ENCODE results near the gene LRRN2.

LRRN2 gene

GRCh38 chr1:204616641-204617040 lies 68.9 kb downstream of the LRRN2 start:
- Histone ChIP-seq H3K9me2 (ENCODE audit: low read depth, low read length) (no peaks in the 10 kb centered on the region), H3K27me3 (ENCODE audit: insufficient read depth, low read length) (peaks cover 8% of the 10 kb centered on the region; the same call in 1 of the 2 replicates), H3K4me3 (ENCODE audit: low read depth, low read length, poor library complexity, severe bottlenecking) (no peak overlapping the region), H4K20me1 (ENCODE audit: insufficient read depth, low read length) (no peaks in the 10 kb centered on the region), H3K4me2 (ENCODE audit: low read length) (no peak overlapping the region), H2AFZ (ENCODE audit: low read length) (no peak overlapping the region), H3K9me3 (ENCODE audit: low read length) (no peaks in the 10 kb centered on the region), H3K9ac (ENCODE audit: low read length) (no peak overlapping the region), H3K79me2 (ENCODE audit: insufficient read depth, low read length) (no peaks in the 10 kb centered on the region), H3F3A (ENCODE audit: insufficient read depth, low read length) (no peaks in the 10 kb centered on the region), H3K27ac (ENCODE audit: low read depth, low read length, poor library complexity, severe bottlenecking) (no peak overlapping the region), H3K36me3 (ENCODE audit: insufficient read depth, low read length) (no peaks in the 10 kb centered on the region), H3K4me1 (ENCODE audit: insufficient read depth, low read length, severe bottlenecking) (no peaks in the 10 kb centered on the region)
- TF ChIP-seq, protein P1, sequence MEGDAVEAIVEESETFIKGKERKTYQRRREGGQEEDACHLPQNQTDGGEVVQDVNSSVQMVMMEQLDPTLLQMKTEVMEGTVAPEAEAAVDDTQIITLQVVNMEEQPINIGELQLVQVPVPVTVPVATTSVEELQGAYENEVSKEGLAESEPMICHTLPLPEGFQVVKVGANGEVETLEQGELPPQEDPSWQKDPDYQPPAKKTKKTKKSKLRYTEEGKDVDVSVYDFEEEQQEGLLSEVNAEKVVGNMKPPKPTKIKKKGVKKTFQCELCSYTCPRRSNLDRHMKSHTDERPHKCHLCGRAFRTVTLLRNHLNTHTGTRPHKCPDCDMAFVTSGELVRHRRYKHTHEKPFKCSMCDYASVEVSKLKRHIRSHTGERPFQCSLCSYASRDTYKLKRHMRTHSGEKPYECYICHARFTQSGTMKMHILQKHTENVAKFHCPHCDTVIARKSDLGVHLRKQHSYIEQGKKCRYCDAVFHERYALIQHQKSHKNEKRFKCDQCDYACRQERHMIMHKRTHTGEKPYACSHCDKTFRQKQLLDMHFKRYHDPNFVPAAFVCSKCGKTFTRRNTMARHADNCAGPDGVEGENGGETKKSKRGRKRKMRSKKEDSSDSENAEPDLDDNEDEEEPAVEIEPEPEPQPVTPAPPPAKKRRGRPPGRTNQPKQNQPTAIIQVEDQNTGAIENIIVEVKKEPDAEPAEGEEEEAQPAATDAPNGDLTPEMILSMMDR (IDR thresholded peaks at IDR 0.05; ENCODE audit: low read length) = no peak
- no peak for TF ChIP-seq EZH2 (IDR thresholded peaks at IDR 0.05; ENCODE audit: borderline replicate concordance, low read length)

- Histone ChIP-seq H2AFZ (ENCODE audit: low read length) (no peak overlapping the region), H4K20me1 (ENCODE audit: insufficient read depth, low read length) (no peaks in the 10 kb centered on the region), H3K4me2 (ENCODE audit: low read length) (no peak overlapping the region), H3K79me2 (ENCODE audit: insufficient read depth, low read length) (no peaks in the 10 kb centered on the region), H3K9ac (ENCODE audit: low read length) (no peak overlapping the region), H3K9me3 (ENCODE audit: low read length) (no peaks in the 10 kb centered on the region), H3K4me1 (ENCODE audit: insufficient read depth, low read length, severe bottlenecking) (no peaks in the 10 kb centered on the region), H3K36me3 (ENCODE audit: insufficient read depth, low read length) (no peaks in the 10 kb centered on the region), H3K27me3 (ENCODE audit: insufficient read depth, low read length) (peaks cover 8% of the 10 kb centered on the region; the same call in 1 of the 2 replicates), H3F3A (ENCODE audit: insufficient read depth, low read length) (no peaks in the 10 kb centered on the region), H3K9me2 (ENCODE audit: low read depth, low read length) (no peaks in the 10 kb centered on the region), H3K4me3 (ENCODE audit: low read depth, low read length, poor library complexity, severe bottlenecking) (no peak overlapping the region), H3K27ac (ENCODE audit: low read depth, low read length, poor library complexity, severe bottlenecking) (no peak overlapping the region)
- TF ChIP-seq EZH2 (IDR thresholded peaks at IDR 0.05; ENCODE audit: borderline replicate concordance, low read length) = no peak
- TF ChIP-seq, protein P1 (IDR thresholded peaks at IDR 0.05; ENCODE audit: low read length) = no peak
Observed at GRCh38 chr1:204615881-204616280, 69.7 kb downstream of the LRRN2 start.

- no peak overlapping the region for H3K4me3 ChIP-seq (ENCODE audit: low read depth, low read length, poor library complexity, severe bottlenecking)
- no peak for TF ChIP-seq EZH2 (IDR thresholded peaks at IDR 0.05; ENCODE audit: borderline replicate concordance, low read length)
- TF ChIP-seq, protein P1 (IDR thresholded peaks at IDR 0.05; ENCODE audit: low read length) = no peak
- peaks cover 8% of the 10 kb centered on the region; the same call in 1 of the 2 replicates for H3K27me3 ChIP-seq (ENCODE audit: insufficient read depth, low read length)
- no peak overlapping the region for H2AFZ ChIP-seq (ENCODE audit: low read length)
- H3K4me1 ChIP-seq (ENCODE audit: insufficient read depth, low read length, severe bottlenecking) = no peaks in the 10 kb centered on the region
- no peaks in the 10 kb centered on the region for H3K36me3 ChIP-seq (ENCODE audit: insufficient read depth, low read length)
- H3F3A ChIP-seq (ENCODE audit: insufficient read depth, low read length) = no peaks in the 10 kb centered on the region
- H3K27ac ChIP-seq (ENCODE audit: low read depth, low read length, poor library complexity, severe bottlenecking) = no peak overlapping the region
- H3K9me3 ChIP-seq (ENCODE audit: low read length) = no peaks in the 10 kb centered on the region
- no peak overlapping the region for H3K9ac ChIP-seq (ENCODE audit: low read length)
- H3K79me2 ChIP-seq (ENCODE audit: insufficient read depth, low read length) = no peaks in the 10 kb centered on the region
- no peak overlapping the region for H3K4me2 ChIP-seq (ENCODE audit: low read length)
- no peaks in the 10 kb centered on the region for H4K20me1 ChIP-seq (ENCODE audit: insufficient read depth, low read length)
- no peaks in the 10 kb centered on the region for H3K9me2 ChIP-seq (ENCODE audit: low read depth, low read length)
Observed at GRCh38 chr1:204613636-204614035, 71.9 kb downstream of the LRRN2 start.
